Ascending aorta (tissue), 2 donors: Measurements from ENCODE around the gene PHLDA1. TPM values are rescaled to one million over a fixed set of nuclear protein-coding genes. Genes with fewer than 3 reads are reported as not detected.

ENCODE experiments used
- DNase-seq, 2 donors: peaks; one replicate each; pipeline ENCODE4 v3.0.0-alpha.2; 2019; ENCODE audit warnings: low spot score in 2 of 2
- H3K27ac ChIP-seq, 2 donors: fragments of 200-600 bp; sonication (generic); one replicate each; pipeline ENCODE4 v1.5.1; 2016 to 2017; ENCODE audit warnings: mild to moderate bottlenecking in 1 of 2
- H3K27me3 ChIP-seq: fragments of 200-600 bp; sonication (generic); one replicate; pipeline ENCODE4 v1.5.1; 2017
- H3K36me3 ChIP-seq, 2 donors: fragments of 200-600 bp; sonication (generic); one replicate each; pipeline ENCODE4 v1.5.1; 2016
- H3K4me1 ChIP-seq, 2 donors: fragments of 200-600 bp; sonication (generic); one replicate each; pipeline ENCODE4 v1.5.1; 2016 to 2017; ENCODE audit warnings: mild to moderate bottlenecking in 1 of 2
- H3K4me3 ChIP-seq, 2 donors: fragments of 200-600 bp; sonication (generic); one replicate each; pipeline ENCODE4 v1.5.1; 2016 to 2017; ENCODE audit warnings: mild to moderate bottlenecking in 1 of 2
- H3K9me3 ChIP-seq, 2 donors: fragments of 200-600 bp; sonication (generic); one replicate each; pipeline ENCODE4 v1.5.1; 2016
- CTCF ChIP-seq, 3 experiments: fragments of 200-600 bp in 2 of 3; fragments of 450-650 bp in 1 of 3; sonication (generic) in 2 of 3; IDR thresholded peaks; one replicate each; pipeline ENCODE4 v1.5.1; 2016 to 2019; ENCODE audit warnings: antibody characterized with exemption in 3 of 3, mild to moderate bottlenecking in 1 of 3, moderate library complexity in 1 of 3
- intact Hi-C: fragments of 100-400 bp; cut with DNase I; formaldehyde crosslinking; loops from one replicate; pipeline ENCODE4 v1.15.1; 2023
- total RNA-seq: library from RNA; depleted of rRNA; stranded (reverse); fragments of >200 nt; gene quantifications from one replicate; pipeline ENCODE4 v1.1.0, GENCODE V29; 2016

PHLDA1 gene
- total RNA-seq, 1 donor from 2014 or later = 11.8 TPM

GRCh38 chr12:76074701-76075336 lies 43.2 kb upstream of the PHLDA1 start:
- DNase-seq = no peak
- Histone ChIP-seq H3K27me3 (no peaks in the 10 kb centered on the region), H3K27ac (no peak overlapping the region), H3K4me3 (no peak overlapping the region), H3K36me3 (peaks cover 0 to 4% of the 10 kb centered on the region in 2 donors), H3K9me3 (peaks cover 9 to 12% of the 10 kb centered on the region in 2 donors), H3K4me1 (no peaks in the 10 kb centered on the region)
- intact Hi-C loops = no loop called here
- TF ChIP-seq CTCF (IDR thresholded peaks at IDR 0.05) = no peak

- H3K27me3 ChIP-seq = no peaks in the 10 kb centered on the region
- H3K9me3 ChIP-seq = peaks cover 6 to 7% of the 10 kb centered on the region in 2 donors
- H3K4me3 ChIP-seq = no peak overlapping the region
- no peak for TF ChIP-seq CTCF (IDR thresholded peaks at IDR 0.05)
- DNase-seq = no peak
- H3K4me1 ChIP-seq = no peaks in the 10 kb centered on the region
- H3K36me3 ChIP-seq = no peaks in the 10 kb centered on the region
- no peak overlapping the region for H3K27ac ChIP-seq
- intact Hi-C loops = no loop called here
Observed at GRCh38 chr12:76073561-76073960, 42.0 kb upstream of the PHLDA1 start.

- no peaks in the 10 kb centered on the region for H3K9me3 ChIP-seq
- no peak overlapping the region for H3K27ac ChIP-seq
- H3K27me3 ChIP-seq = no peaks in the 10 kb centered on the region
- intact Hi-C loops = no loop called here
- DNase-seq = no peak
- H3K36me3 ChIP-seq = no peaks in the 10 kb centered on the region
- no peaks in the 10 kb centered on the region for H3K4me1 ChIP-seq
- TF ChIP-seq CTCF (IDR thresholded peaks at IDR 0.05) = no peak
- no peak overlapping the region for H3K4me3 ChIP-seq
Observed at GRCh38 chr12:76072568-76072967, 41.0 kb upstream of the PHLDA1 start.

GRCh38 chr12:76069339-76069738 lies 37.8 kb upstream of the PHLDA1 start:
- H3K27ac ChIP-seq = no peak overlapping the region
- DNase-seq = no peak
- peaks cover 0 to 17% of the 10 kb centered on the region in 2 donors for H3K9me3 ChIP-seq
- H3K4me1 ChIP-seq = no peaks in the 10 kb centered on the region
- H3K36me3 ChIP-seq = peaks cover 12 to 23% of the 10 kb centered on the region in 2 donors
- intact Hi-C loops = no loop called here
- H3K27me3 ChIP-seq = no peaks in the 10 kb centered on the region
- no peak for TF ChIP-seq CTCF (IDR thresholded peaks at IDR 0.05)
- no peak overlapping the region for H3K4me3 ChIP-seq

GRCh38 chr12:76065917-76066316 lies 34.3 kb upstream of the PHLDA1 start:
- intact Hi-C loops = no loop called here

More at GRCh38 chr12:76065917-76066316, 34.3 kb upstream of the PHLDA1 start:
- no peak overlapping the region for H3K4me3 ChIP-seq
- DNase-seq = no peak
- H3K27ac ChIP-seq = no peak overlapping the region
- no peak for TF ChIP-seq CTCF (IDR thresholded peaks at IDR 0.05)
- H3K36me3 ChIP-seq = peaks cover 17 to 46% of the 10 kb centered on the region in 2 donors
- H3K9me3 ChIP-seq = peaks cover 0 to 17% of the 10 kb centered on the region in 2 donors
- H3K27me3 ChIP-seq = no peaks in the 10 kb centered on the region
- no peaks in the 10 kb centered on the region for H3K4me1 ChIP-seq
